ENCODE results near the gene ZFAND6.

Gene ZFAND6

DNA sequence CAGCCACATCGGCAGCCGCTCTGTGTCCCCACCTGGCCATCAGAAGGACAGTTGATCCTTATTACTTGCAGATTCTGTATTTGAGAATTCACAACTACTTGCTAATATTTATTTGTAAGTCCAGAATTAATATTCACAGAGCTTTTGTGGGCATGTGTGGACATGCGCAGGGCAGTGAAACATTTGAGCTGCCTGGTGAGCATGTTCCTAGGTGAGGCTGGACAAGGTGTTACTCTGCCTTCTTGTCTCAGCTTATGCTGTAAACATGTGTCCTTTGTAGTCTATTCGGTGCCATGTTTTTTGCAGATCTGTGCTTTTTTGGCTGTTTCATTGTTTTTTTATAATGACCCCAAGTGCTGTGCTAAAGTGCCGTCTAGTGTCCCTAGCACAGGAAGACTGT lies 108.9 kb downstream of the ZFAND6 start:
- no peak for DNase-seq

- no peak for DNase-seq
These were observed 110.4 kb downstream of the ZFAND6 start for GRCh38 chr15:80169768-80170357.

DNA sequence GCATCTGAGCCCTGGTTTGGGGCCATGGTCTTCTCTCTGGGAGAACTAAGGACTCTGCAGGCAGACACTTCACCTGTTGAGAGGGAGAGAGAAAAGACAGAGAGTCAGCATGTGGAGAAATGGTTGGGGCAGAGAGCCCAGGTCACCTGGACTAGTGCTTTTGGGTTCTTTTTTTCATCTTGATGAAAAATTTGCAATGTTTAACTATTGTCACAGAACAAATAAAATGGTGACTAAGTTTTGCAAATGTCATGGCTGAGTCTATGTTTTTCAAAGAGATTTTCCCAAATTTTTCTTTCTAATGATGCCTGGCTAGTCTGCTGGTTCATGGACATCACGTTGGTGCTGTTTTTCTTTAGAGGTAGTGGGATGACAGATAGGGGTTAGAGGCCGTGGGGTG lies 111.1 kb downstream of the ZFAND6 start:
- no peak for DNase-seq

- DNase-seq = no peak
These were observed 112.3 kb downstream of the ZFAND6 start for GRCh38 chr15:80171787-80172186.

DNA sequence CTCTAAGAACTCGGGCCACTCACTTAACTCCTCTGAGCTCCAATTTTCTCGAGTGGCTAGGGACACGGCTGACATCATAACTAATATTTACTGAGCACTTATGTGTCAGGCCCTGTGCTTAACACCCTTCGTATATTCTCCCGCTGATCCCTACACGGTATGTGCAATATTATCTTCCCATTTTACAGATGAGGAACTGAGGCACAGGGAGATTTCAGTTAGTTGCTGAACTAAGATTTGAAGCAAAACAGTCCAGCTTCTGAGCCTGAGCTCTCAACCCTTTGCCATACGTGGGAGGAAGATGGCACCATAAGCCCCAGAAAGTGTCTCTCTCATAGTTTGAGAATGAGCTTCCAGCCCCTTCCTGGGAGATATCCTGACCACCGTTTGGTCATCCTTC lies 112.9 kb downstream of the ZFAND6 start:
- DNase-seq = no peak

GRCh38 chr15:80173022-80173759 lies 113.7 kb downstream of the ZFAND6 start:
- DNase-seq = no peak

DNA sequence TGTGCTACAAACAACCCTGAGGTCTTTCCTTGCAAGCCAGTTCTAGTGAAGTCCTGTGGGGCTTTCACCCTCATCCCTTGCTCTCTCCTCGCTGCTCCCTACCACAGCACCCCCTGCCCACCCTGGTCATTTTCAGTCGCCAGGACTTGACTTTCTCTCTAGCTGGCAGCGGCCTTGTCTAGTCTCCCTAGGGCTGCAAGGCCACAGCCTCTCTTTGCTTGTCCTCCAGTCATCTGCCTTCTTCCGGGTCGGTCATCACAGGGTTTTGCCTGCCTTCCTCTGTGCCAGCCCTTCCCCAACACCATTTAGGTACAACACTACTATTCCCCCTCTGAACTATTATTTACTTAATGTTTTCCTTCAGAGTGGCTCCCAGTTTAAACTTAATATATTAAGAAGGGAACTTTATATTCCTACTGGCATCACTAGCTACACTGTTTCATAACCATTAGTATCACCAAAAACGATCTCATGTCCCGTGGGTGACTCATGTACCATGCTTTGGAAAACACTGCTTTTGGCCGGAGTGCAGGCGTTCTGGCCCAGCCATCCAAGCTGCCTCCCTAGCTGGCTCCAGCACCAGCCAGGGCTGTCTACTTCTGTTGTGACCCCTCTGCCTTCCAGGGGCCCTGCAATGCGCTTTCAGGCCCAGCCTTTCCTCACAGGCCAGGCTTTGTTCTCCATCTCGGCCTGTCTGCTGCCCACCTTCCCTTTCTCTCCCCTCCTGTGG lies 114.7 kb downstream of the ZFAND6 start:
- no peak for DNase-seq

DNA sequence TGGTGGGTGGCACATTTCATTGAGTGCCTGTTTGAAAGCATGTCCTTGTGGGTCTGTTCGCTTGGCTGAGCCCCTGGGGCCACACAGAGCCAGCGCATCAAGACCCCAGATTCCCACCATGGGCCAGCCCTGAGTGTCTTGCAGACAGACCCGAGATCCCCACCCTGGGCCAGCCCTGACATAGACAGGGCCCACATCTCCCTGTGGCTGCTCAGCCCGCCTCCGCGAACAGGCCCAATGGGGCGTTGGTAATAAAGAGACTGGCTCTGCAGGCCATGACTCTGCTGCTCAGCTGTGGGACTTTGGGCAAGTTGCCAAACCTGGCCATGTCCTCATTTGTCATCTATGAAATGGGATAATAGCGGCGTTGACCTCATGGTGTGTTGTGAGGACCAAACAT lies 116.0 kb downstream of the ZFAND6 start:
- DNase-seq = no peak

- DNase-seq = no peak
These were observed 117.0 kb downstream of the ZFAND6 start for GRCh38 chr15:80176443-80176842.

- no peak for DNase-seq
These were observed 117.7 kb downstream of the ZFAND6 start for GRCh38 chr15:80177156-80177555.

DNA sequence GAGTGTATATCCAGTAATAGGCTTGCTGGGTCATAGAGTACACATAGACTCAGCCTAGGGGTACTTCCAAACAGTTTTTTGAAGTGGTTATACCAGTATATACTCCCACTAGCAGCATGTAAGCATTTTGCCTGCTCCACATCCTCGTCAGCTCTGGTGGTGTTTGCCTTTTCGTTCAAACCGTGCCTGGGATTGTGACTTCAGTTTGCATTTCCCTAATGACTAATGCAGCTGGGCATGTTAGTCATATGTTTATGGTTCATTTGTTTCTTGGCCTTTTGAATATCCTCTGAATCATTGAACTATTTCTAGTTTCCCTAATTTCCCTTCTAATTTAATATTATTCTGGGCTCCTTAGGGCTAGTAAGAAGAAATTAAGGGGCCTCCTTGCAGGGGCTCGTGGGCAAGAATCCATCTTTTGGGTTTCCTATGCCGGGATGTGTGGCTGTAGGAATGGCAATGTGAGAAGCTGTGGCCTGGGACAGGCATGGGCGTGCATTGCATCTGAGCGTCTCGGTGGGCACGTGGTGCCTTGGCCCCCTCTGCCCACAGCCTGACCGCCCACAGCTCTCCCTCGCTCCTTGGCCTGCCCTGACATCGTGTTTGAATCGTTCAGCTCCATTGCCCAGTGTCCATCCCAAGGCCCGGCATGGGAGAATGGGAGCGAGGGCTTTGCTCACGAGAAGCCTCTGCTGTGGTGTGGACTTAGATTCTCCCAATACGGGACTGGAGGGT lies 119.7 kb downstream of the ZFAND6 start:
- no peak for DNase-seq

GRCh38 chr15:80179935-80180334 lies 120.5 kb downstream of the ZFAND6 start:
- no peak for DNase-seq

- no peak for DNase-seq
These were observed 121.0 kb downstream of the ZFAND6 start for GRCh38 chr15:80180468-80180867.

GRCh38 chr15:80180986-80181385 lies 121.5 kb downstream of the ZFAND6 start:
- no peak for DNase-seq

- DNase-seq = no peak
These were observed 123.3 kb downstream of the ZFAND6 start for GRCh38 chr15:80182611-80183261.

DNA sequence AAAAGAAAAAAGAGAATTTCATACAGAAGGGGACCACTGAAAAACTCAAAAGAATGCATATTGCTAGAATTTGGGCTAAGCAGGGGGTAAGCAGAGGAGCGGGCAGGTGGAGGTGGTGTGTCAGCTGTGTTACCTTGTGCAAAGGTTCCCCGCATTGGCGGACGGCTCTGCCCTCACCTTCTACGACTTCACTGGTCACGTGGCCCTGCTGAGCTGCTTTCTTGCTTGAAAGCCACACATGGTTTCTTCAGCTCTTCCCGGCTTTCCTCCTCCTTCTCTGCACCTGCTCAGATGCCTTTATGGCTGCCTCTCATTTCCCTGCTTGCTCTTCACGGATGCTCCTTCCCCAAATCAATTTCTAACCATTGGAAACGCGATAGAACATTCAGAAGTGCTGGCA lies 123.8 kb downstream of the ZFAND6 start:
- no peak for DNase-seq

DNA sequence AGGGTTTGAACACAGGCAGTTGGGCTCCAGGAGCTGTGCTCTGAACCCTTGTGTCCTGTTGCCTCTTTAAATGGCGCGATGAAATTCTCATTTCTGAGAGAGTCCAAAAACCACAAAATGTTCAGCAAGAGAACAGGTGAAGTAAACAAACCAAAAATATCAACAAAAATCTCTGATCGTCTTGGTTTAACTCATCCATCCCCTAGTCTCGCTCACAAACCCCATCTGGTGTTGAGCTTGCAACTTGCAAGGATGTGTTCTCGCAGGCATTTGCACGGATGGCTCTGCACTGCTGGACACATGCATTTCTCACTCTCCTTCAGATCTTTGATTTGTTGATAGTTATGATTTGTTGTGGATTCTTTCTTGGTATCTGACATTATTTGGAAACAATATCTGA lies 124.4 kb downstream of the ZFAND6 start:
- no peak for DNase-seq

DNA sequence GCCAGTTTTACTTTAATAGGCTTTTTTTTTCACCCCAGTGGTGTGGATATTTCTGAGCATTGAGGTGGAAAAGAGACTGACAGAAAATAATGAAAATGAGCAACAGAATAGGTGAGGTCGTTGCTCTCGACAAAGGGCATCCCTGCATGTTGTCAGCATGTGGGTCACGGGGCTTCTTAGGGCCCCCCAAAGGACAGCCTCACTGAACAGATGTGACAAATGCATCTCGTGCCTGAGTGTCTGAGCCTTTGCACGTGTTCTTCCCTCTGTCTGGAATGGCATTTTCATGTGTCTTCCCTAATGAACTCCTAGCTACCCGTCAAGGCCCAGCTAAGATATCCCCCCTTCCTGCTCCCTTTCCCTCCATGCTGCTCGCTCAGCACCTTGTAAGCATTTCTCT lies 125.1 kb downstream of the ZFAND6 start:
- DNase-seq = no peak

- DNase-seq = no peak
These were observed 125.7 kb downstream of the ZFAND6 start for GRCh38 chr15:80185152-80185551.

- no peak for DNase-seq
These were observed 126.6 kb downstream of the ZFAND6 start for GRCh38 chr15:80186066-80186465.

DNA sequence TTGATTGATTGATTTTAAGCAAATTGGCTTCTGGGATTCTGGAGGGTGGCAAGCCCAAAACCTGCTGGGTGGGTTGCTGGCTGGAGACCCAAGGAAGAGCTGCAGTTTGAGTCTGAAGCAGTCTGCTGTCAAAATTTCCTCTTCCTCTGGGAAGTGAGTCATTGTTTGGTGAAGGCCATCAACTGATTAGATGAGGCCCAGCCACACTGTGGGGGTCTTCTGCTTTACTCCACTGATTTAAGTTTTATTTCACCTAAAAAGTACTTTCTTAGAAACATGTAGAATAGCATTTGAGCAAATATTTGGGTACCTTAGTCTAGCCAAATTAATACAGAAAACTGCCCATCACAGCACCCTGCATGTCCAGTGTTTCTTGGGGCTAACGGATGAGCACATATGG lies 127.1 kb downstream of the ZFAND6 start:
- no peak for DNase-seq

Data from right kidney (tissue), 1 donor.